Hepatocyte (in vitro differentiated cells): ENCODE data around the gene TH. TPM values are rescaled to one million over a fixed set of nuclear protein-coding genes. Genes with fewer than 3 reads are reported as not detected.

Experiments used
- DNase-seq: peaks from one replicate; pipeline ENCODE4 v3.0.0-alpha.2; 2016; ENCODE audit warnings: low spot score
- H2AFZ ChIP-seq: fragments of 200-600 bp; sonication (generic); 2 replicates; pipeline ENCODE4 v1.6.0; 2016; ENCODE audit warnings: antibody characterized with exemption, mild to moderate bottlenecking
- H3K27ac ChIP-seq: fragments of 200-600 bp; sonication (generic); 2 replicates; pipeline ENCODE4 v1.5.1; 2016; ENCODE audit warnings: mild to moderate bottlenecking
- H3K27me3 ChIP-seq: fragments of 200-600 bp; sonication (generic); 2 replicates; pipeline ENCODE4 v1.6.1; 2016
- H3K36me3 ChIP-seq: fragments of 200-600 bp; sonication (generic); replicated peaks from 2 replicates; pipeline ENCODE4 v1.5.1; 2016; ENCODE audit warnings: low read depth; ENCODE audit not compliant: insufficient read depth
- H3K4me1 ChIP-seq: fragments of 200-600 bp; sonication (generic); 2 replicates; pipeline ENCODE4 v1.5.1; 2016; ENCODE audit warnings: mild to moderate bottlenecking, moderate library complexity; ENCODE audit not compliant: insufficient read depth
- H3K4me2 ChIP-seq: fragments of 200-600 bp; sonication (generic); 2 replicates; pipeline ENCODE4 v1.6.0; 2016
- H3K4me3 ChIP-seq: fragments of 200-600 bp; sonication (generic); 2 replicates; pipeline ENCODE4 v1.5.1; 2016; ENCODE audit warnings: mild to moderate bottlenecking
- H3K79me2 ChIP-seq: fragments of 200-600 bp; sonication (generic); 2 replicates; pipeline ENCODE4 v1.6.0; 2017; ENCODE audit warnings: mild to moderate bottlenecking
- H3K9me2 ChIP-seq: fragments of 200-600 bp; sonication (generic); replicated peaks from 2 replicates; pipeline ENCODE4 v1.6.0; 2017; ENCODE audit warnings: mild to moderate bottlenecking; ENCODE audit not compliant: insufficient read depth
- H3K9me3 ChIP-seq: fragments of 200-600 bp; sonication (generic); 2 replicates; pipeline ENCODE4 v1.5.1; 2016; ENCODE audit warnings: low read depth, mild to moderate bottlenecking
- H4K20me1 ChIP-seq: fragments of 200-600 bp; sonication (generic); 2 replicates; pipeline ENCODE4 v1.6.0; 2016; ENCODE audit warnings: mild to moderate bottlenecking; ENCODE audit not compliant: insufficient read depth, poor library complexity, severe bottlenecking
- CTCF ChIP-seq: fragments of 200-600 bp; sonication (generic); IDR thresholded peaks from 2 replicates; pipeline ENCODE4 v1.5.1; 2016; ENCODE audit warnings: antibody characterized with exemption, mild to moderate bottlenecking; ENCODE audit not compliant: poor library complexity
- EZH2 ChIP-seq: fragments of 200-600 bp; sonication (generic); IDR thresholded peaks from 2 replicates; pipeline ENCODE4 v1.6.1; 2016; ENCODE audit warnings: antibody characterized with exemption, mild to moderate bottlenecking, borderline replicate concordance
- EZH2phosphoT487 ChIP-seq: fragments of 200-600 bp; sonication (generic); IDR thresholded peaks from one replicate; pipeline ENCODE4 v1.6.1; 2018; ENCODE audit warnings: antibody characterized with exemption, mild to moderate bottlenecking, low read depth, moderate library complexity; ENCODE audit not compliant: unreplicated experiment, severe bottlenecking
- WGBS: methylation state at CpG from one replicate; pipeline ENCODE4 v1.1.6; 2016; ENCODE audit warnings: low lambda C conversion rate; ENCODE audit errors: missing lambda C conversion rate; 5-methylcytosine and 5-hydroxymethylcytosine counted together
- polyA plus RNA-seq: library from polyadenylated mRNA; unstranded; fragments of >200 nt; fragmentation: Nextera tagmentation; extraction: Ambion mirVana; gene quantifications from 2 replicates; pipeline ENCODE4 v1.2.1, GENCODE V29; 2016
- total RNA-seq: library from RNA; depleted of rRNA; stranded (reverse); fragments of >200 nt; gene quantifications from 2 replicates; pipeline ENCODE4 v1.2.3, GENCODE V29; 2014

TH gene
- total and polyA plus RNA-seq, 2 experiments from 2014 or later = 2.6 to 15.3 TPM

GRCh38 chr11:2129699-2130366, 41.8 kb downstream of the TH start:
- Histone ChIP-seq H4K20me1 (peaks cover 44% of the 10 kb centered on the region), H3K4me3 (no peak overlapping the region), H3K9me3 (no peaks in the 10 kb centered on the region), H3K4me1 (no peaks in the 10 kb centered on the region), H3K27ac (no peak overlapping the region), H3K9me2 (no peaks in the 10 kb centered on the region), H3K79me2 (peaks cover 23% of the 10 kb centered on the region), H3K36me3 (no peaks in the 10 kb centered on the region), H2AFZ (no peak overlapping the region), H3K27me3 (no peaks in the 10 kb centered on the region), H3K4me2 (no peak overlapping the region)
- WGBS = 83% methylated on average over 10 of the region's 25 CpGs
- DNase-seq = no peak
- TF ChIP-seq EZH2phosphoT487 = no peak
- TF ChIP-seq EZH2 = no peak
- no peak for TF ChIP-seq CTCF

GRCh38 chr11:2129308-2129698, 42.3 kb downstream of the TH start:
- no peak overlapping the region for H2AFZ ChIP-seq
- no peak for DNase-seq
- no peaks in the 10 kb centered on the region for H3K36me3 ChIP-seq
- H3K27ac ChIP-seq = peak overlapping the region; percentile 31
- H3K27me3 ChIP-seq = no peaks in the 10 kb centered on the region
- peaks cover 18% of the 10 kb centered on the region for H3K79me2 ChIP-seq
- no peaks in the 10 kb centered on the region for H3K4me1 ChIP-seq
- no peaks in the 10 kb centered on the region for H3K9me2 ChIP-seq
- no peak overlapping the region for H3K4me3 ChIP-seq
- TF ChIP-seq EZH2phosphoT487 (no peak), EZH2 (no peak), CTCF (no peak)
- H4K20me1 ChIP-seq = peaks cover 39% of the 10 kb centered on the region
- 92% methylated on average over 16 of the region's 17 CpGs for WGBS
- no peaks in the 10 kb centered on the region for H3K9me3 ChIP-seq
- H3K4me2 ChIP-seq = no peak overlapping the region

- Histone ChIP-seq H3K4me2 (no peak overlapping the region), H3K36me3 (no peaks in the 10 kb centered on the region), H3K9me2 (no peaks in the 10 kb centered on the region), H3K27ac (peak overlapping the region; percentile 70), H3K4me1 (no peaks in the 10 kb centered on the region), H3K9me3 (no peaks in the 10 kb centered on the region), H3K27me3 (no peaks in the 10 kb centered on the region), H3K4me3 (no peak overlapping the region), H2AFZ (no peak overlapping the region), H3K79me2 (peaks cover 12% of the 10 kb centered on the region), H4K20me1 (peaks cover 33% of the 10 kb centered on the region)
- 70% methylated on average over 12 of the region's 12 CpGs for WGBS
- TF ChIP-seq EZH2 = no peak
- TF ChIP-seq EZH2phosphoT487 = no peak
- no peak for TF ChIP-seq CTCF
- DNase-seq = peak; percentile 69
These were observed 42.9 kb downstream of the TH start for GRCh38 chr11:2128511-2129307.
